Measurements from ENCODE around the gene MKLN1. TPM values are rescaled to one million over a fixed set of nuclear protein-coding genes. Genes with fewer than 3 reads are reported as not detected.

MKLN1 gene
- total RNA-seq, 1 experiment from 2014 or later, result 48.5 TPM

- intact Hi-C loops (cut with micrococcal nuclease), result no loop called here
- CTCF ChIA-PET, result no interaction called here
- BruUV-seq (replicated peaks), result no TSS peak
Observed at GRCh38 chr7:131364767-131365344, 37.2 kb downstream of the MKLN1 start.

More at GRCh38 chr7:131364767-131365344, 37.2 kb downstream of the MKLN1 start:
- H3K79me2 ChIP-seq (ENCODE audit: insufficient read depth, low read length), result peaks cover 100% of the 10 kb centered on the region
- no peak overlapping the region for H2AFZ ChIP-seq (ENCODE audit: low read depth, low read length, poor library complexity, severe bottlenecking)
- TF ChIP-seq ZBTB33 (IDR thresholded peaks at IDR 0.05; ENCODE audit: extremely low read depth, insufficient replicate concordance, low read length) (no peak), ATF3 (IDR thresholded peaks at IDR 0.05) (no peak), FOSL1 (IDR thresholded peaks at IDR 0.05; ENCODE audit: low read depth) (no peak), POLR2A (IDR thresholded peaks at IDR 0.05; ENCODE audit: borderline replicate concordance, extremely low read depth, insufficient read depth, insufficient read length) (no peak), JUND (IDR thresholded peaks at IDR 0.05) (no peak), ZNF274 (IDR thresholded peaks at IDR 0.05; ENCODE audit: low read depth, low read length) (no peak), CBX3 (IDR thresholded peaks at IDR 0.05; ENCODE audit: low read depth) (no peak), SIN3A (IDR thresholded peaks at IDR 0.05; ENCODE audit: low read depth) (no peak), EGR1 (IDR thresholded peaks at IDR 0.05; ENCODE audit: low read depth) (no peak), CEBPB (IDR thresholded peaks at IDR 0.05; ENCODE audit: low read depth) (no peak), SP1 (IDR thresholded peaks at IDR 0.05; ENCODE audit: low read depth) (no peak), RAD21 (IDR thresholded peaks at IDR 0.05; ENCODE audit: low read depth) (no peak), EZH2 (IDR thresholded peaks at IDR 0.05) (no peak)
- TF ChIP-seq, protein P1, sequence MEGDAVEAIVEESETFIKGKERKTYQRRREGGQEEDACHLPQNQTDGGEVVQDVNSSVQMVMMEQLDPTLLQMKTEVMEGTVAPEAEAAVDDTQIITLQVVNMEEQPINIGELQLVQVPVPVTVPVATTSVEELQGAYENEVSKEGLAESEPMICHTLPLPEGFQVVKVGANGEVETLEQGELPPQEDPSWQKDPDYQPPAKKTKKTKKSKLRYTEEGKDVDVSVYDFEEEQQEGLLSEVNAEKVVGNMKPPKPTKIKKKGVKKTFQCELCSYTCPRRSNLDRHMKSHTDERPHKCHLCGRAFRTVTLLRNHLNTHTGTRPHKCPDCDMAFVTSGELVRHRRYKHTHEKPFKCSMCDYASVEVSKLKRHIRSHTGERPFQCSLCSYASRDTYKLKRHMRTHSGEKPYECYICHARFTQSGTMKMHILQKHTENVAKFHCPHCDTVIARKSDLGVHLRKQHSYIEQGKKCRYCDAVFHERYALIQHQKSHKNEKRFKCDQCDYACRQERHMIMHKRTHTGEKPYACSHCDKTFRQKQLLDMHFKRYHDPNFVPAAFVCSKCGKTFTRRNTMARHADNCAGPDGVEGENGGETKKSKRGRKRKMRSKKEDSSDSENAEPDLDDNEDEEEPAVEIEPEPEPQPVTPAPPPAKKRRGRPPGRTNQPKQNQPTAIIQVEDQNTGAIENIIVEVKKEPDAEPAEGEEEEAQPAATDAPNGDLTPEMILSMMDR (IDR thresholded peaks at IDR 0.05 in 2 of 3, conservative IDR thresholded peaks at IDR 0.05 in 1 of 3; ENCODE audit: borderline replicate concordance in 1 of 3, insufficient read depth in 1 of 3, low read depth in 2 of 3, low read length in 2 of 3), result no peak
- H3K4me2 ChIP-seq (ENCODE audit: low read length), result no peak overlapping the region
- no peaks in the 10 kb centered on the region for H3K27me3 ChIP-seq (ENCODE audit: insufficient read depth, low read length)
- H3K4me1 ChIP-seq (ENCODE audit: control insufficient read depth in 1 of 2, insufficient read depth in 2 of 2, low read length in 2 of 2), result peaks cover 0 to 9% of the 10 kb centered on the region in 2 experiments; a peak in 3 of 4 replicates
- no peak overlapping the region for H3K4me3 ChIP-seq (replicated peaks in 1 of 2; ENCODE audit: low read depth in 1 of 2, low read length in 2 of 2)
- ChIA-PET RAD21 (ENCODE audit: low non-redundant PET in 1 of 2, low total read pairs in 2 of 2, uncharacterized antibody in 2 of 2, unreplicated experiment in 2 of 2) (no interaction called here), POLR2A (no interaction called here)
- no peak overlapping the region for H3K27ac ChIP-seq (ENCODE audit: low read depth, low read length)
- no peaks in the 10 kb centered on the region for H3K9me2 ChIP-seq (ENCODE audit: insufficient read depth)
- ATAC-seq (no peak), DNase-seq (ENCODE audit: low read depth, low spot score) (no peak)
- no peak overlapping the region for H3K9ac ChIP-seq (ENCODE audit: low read length)
- no peaks in the 10 kb centered on the region for H3K36me3 ChIP-seq (ENCODE audit: control insufficient read depth in 1 of 2, insufficient read depth in 2 of 2, low read length in 2 of 2)
- no peaks in the 10 kb centered on the region for H3K9me3 ChIP-seq (ENCODE audit: control insufficient read depth in 1 of 2, insufficient read depth in 1 of 2, low read depth in 1 of 2, low read length in 2 of 2)
- H4K20me1 ChIP-seq (ENCODE audit: insufficient read depth), result peaks cover 7% of the 10 kb centered on the region; the same call in 1 of the 2 replicates

Data from HCT116 (cell line).